Aorta (tissue), 5 donors: ENCODE data around the gene LMX1A. TPM values are rescaled to one million over a fixed set of nuclear protein-coding genes. Genes with fewer than 3 reads are reported as not detected.

Experiments
- ATAC-seq: fragments of 200-7000 bp; cut with Tn5 transposase; one replicate; pipeline ENCODE4 v1.9.1; 2022; ENCODE audit warnings: moderate library complexity; ENCODE audit not compliant: low FRiP score
- DNase-seq, 2 donors: peaks; one replicate each; pipeline ENCODE4 v3.0.0-alpha.2; 2020
- H3K27ac ChIP-seq, 2 donors: one replicate each; pipeline ENCODE4 v1.5.1; 2013; ENCODE audit warnings: low read length in 2 of 2, mild to moderate bottlenecking in 2 of 2, moderate library complexity in 2 of 2, control low read depth in 1 of 2, inconsistent platforms in 1 of 2, low read depth in 1 of 2
- H3K27me3 ChIP-seq, 2 donors: one replicate each; pipeline ENCODE4 v1.6.1; 2013; ENCODE audit warnings: control low read depth in 1 of 2, low read length in 1 of 2, mild to moderate bottlenecking in 1 of 2, moderate library complexity in 1 of 2; ENCODE audit not compliant: insufficient read depth in 2 of 2, control insufficient read depth in 1 of 2
- H3K36me3 ChIP-seq, 2 donors: one replicate each; pipeline ENCODE4 v1.6.1; 2013; ENCODE audit warnings: control low read depth in 1 of 2, low read length in 1 of 2, mild to moderate bottlenecking in 1 of 2; ENCODE audit not compliant: insufficient read depth in 2 of 2, control insufficient read depth in 1 of 2
- H3K4me1 ChIP-seq, 2 donors: one replicate each; pipeline ENCODE4 v1.6.1; 2013; ENCODE audit warnings: low read length in 2 of 2, control low read depth in 1 of 2, mild to moderate bottlenecking in 1 of 2, moderate library complexity in 1 of 2; ENCODE audit not compliant: insufficient read depth in 2 of 2, control insufficient read depth in 1 of 2
- H3K4me3 ChIP-seq, 2 donors: one replicate each; pipeline ENCODE4 v1.5.1; 2013; ENCODE audit warnings: low read length in 2 of 2, control low read depth in 1 of 2, mild to moderate bottlenecking in 1 of 2
- H3K9me3 ChIP-seq: one replicate; pipeline ENCODE4 v1.6.1; 2013; ENCODE audit warnings: mild to moderate bottlenecking, low read length; ENCODE audit not compliant: control insufficient read depth
- WGBS, 2 donors: extraction: QIAGEN DNeasy Blood & Tissue Kit; methylation state at CpG; one replicate each; pipeline ENCODE4 v1.1.7; 2013; 5-methylcytosine and 5-hydroxymethylcytosine counted together
- intact Hi-C, 2 donors: fragments of 100-400 bp; cut with DNase I; formaldehyde crosslinking; loops; one replicate each; pipeline versions ENCODE4 v1.14.2 to v1.15.0; 2022
- polyA plus RNA-seq, 2 donors: library from polyadenylated mRNA; stranded (reverse); fragments of 200-250 nt; gene quantifications; one replicate each; pipeline ENCODE4 v1.2.3, GENCODE V29; 2013
- total RNA-seq, 2 donors: library from RNA; stranded (reverse); fragmentation: NEBNext Ultra II Directional; extraction: Animal tissue kit (Norgen Biotek cat#: 25700); gene quantifications; one replicate each; pipeline ENCODE4 v1.2.1, GENCODE V29; 2021
- donor health status: healthy with polysubstance abuse.
- donor health status: Bipolar disorder and iron deficiency.
- donor health status: DM: no; HTN: no; CAD: no.
- donor health status: DM: no; HTN: no; CAD: no.
- donor health status: DM: yes; HTN: yes; CAD: no.

The LMX1A gene
- total and polyA plus RNA-seq, 4 donors, result 0.25 to 0.84 TPM; not detected in 2

GRCh38 chr1:165353731-165354671 lies 2.5 kb downstream of the LMX1A start:
- no peak overlapping the region for H3K4me3 ChIP-seq
- no peak for ATAC-seq
- WGBS, 2 donors, result 6 to 9% methylated on average over 52 of the region's 52 CpGs
- no peaks in the 10 kb centered on the region for H3K27me3 ChIP-seq
- H3K27ac ChIP-seq, result no peak overlapping the region
- no peaks in the 10 kb centered on the region for H3K4me1 ChIP-seq
- no peak for DNase-seq
- intact Hi-C loops, result no loop called here
- H3K9me3 ChIP-seq, result no peaks in the 10 kb centered on the region
- no peaks in the 10 kb centered on the region for H3K36me3 ChIP-seq

- intact Hi-C loops, result no loop called here
- H3K27me3 ChIP-seq, result no peaks in the 10 kb centered on the region
- H3K36me3 ChIP-seq, result no peaks in the 10 kb centered on the region
- no peak for ATAC-seq
- no peaks in the 10 kb centered on the region for H3K4me1 ChIP-seq
- H3K27ac ChIP-seq, result no peak overlapping the region
- DNase-seq, result no peak
- H3K4me3 ChIP-seq, result no peak overlapping the region
- WGBS, 2 donors, result 3 to 4% methylated on average over 59 of the region's 59 CpGs
- H3K9me3 ChIP-seq, result no peaks in the 10 kb centered on the region
These were observed 3.8 kb downstream of the LMX1A start for GRCh38 chr1:165352442-165353293.

GRCh38 chr1:165351863-165352441 lies 4.6 kb downstream of the LMX1A start:
- Histone ChIP-seq H3K36me3 (no peaks in the 10 kb centered on the region), H3K27me3 (no peaks in the 10 kb centered on the region), H3K9me3 (no peaks in the 10 kb centered on the region), H3K4me3 (no peak overlapping the region), H3K27ac (no peak overlapping the region), H3K4me1 (no peaks in the 10 kb centered on the region)
- intact Hi-C loops, result no loop called here
- 11 to 12% methylated on average over 20 of the region's 20 CpGs for WGBS, 2 donors
- DNase-seq (no peak), ATAC-seq (no peak)

GRCh38 chr1:165350840-165351239 lies 5.7 kb downstream of the LMX1A start:
- no peak overlapping the region for H3K27ac ChIP-seq
- ATAC-seq (no peak), DNase-seq (no peak)
- H3K36me3 ChIP-seq, result no peaks in the 10 kb centered on the region
- no peak overlapping the region for H3K4me3 ChIP-seq
- no peaks in the 10 kb centered on the region for H3K9me3 ChIP-seq
- H3K27me3 ChIP-seq, result no peaks in the 10 kb centered on the region
- no peaks in the 10 kb centered on the region for H3K4me1 ChIP-seq
- intact Hi-C loops, result no loop called here
- 12 to 15% methylated on average over 3 of the region's 3 CpGs for WGBS, 2 donors

GRCh38 chr1:165345502-165345901 lies 11.0 kb downstream of the LMX1A start:
- 56 to 61% methylated on average over 7 of the region's 7 CpGs for WGBS, 2 donors
- Histone ChIP-seq H3K9me3 (no peaks in the 10 kb centered on the region), H3K27ac (no peak overlapping the region), H3K36me3 (no peaks in the 10 kb centered on the region), H3K4me1 (no peaks in the 10 kb centered on the region), H3K27me3 (peaks cover 0 to 3% of the 10 kb centered on the region in 2 donors), H3K4me3 (no peak overlapping the region)
- intact Hi-C loops, result no loop called here
- DNase-seq (no peak), ATAC-seq (no peak)

- H3K4me1 ChIP-seq, result no peaks in the 10 kb centered on the region
- H3K36me3 ChIP-seq, result no peaks in the 10 kb centered on the region
- peaks cover 0 to 5% of the 10 kb centered on the region in 2 donors for H3K27me3 ChIP-seq
- intact Hi-C loops, result no loop called here
- WGBS, 2 donors, result 18 to 23% methylated on average over 3 of the region's 3 CpGs
- no peak for ATAC-seq
- H3K4me3 ChIP-seq, result no peak overlapping the region
- DNase-seq, result no peak
- H3K27ac ChIP-seq, result no peak overlapping the region
- H3K9me3 ChIP-seq, result no peaks in the 10 kb centered on the region
These were observed 11.8 kb downstream of the LMX1A start for GRCh38 chr1:165344736-165345135.

- no peak overlapping the region for H3K4me3 ChIP-seq
- DNase-seq (no peak), ATAC-seq (no peak)
- H3K36me3 ChIP-seq, result no peaks in the 10 kb centered on the region
- peaks cover 0 to 5% of the 10 kb centered on the region in 2 donors for H3K27me3 ChIP-seq
- no peaks in the 10 kb centered on the region for H3K4me1 ChIP-seq
- H3K9me3 ChIP-seq, result no peaks in the 10 kb centered on the region
- 18 to 31% methylated on average over 2 of the region's 2 CpGs for WGBS, 2 donors
- H3K27ac ChIP-seq, result no peak overlapping the region
- intact Hi-C loops, result no loop called here
These were observed 12.3 kb downstream of the LMX1A start for GRCh38 chr1:165344198-165344597.

GRCh38 chr1:165342587-165342986 lies 13.9 kb downstream of the LMX1A start:
- Histone ChIP-seq H3K4me1 (no peaks in the 10 kb centered on the region), H3K27me3 (peaks cover 0 to 5% of the 10 kb centered on the region in 2 donors), H3K27ac (no peak overlapping the region), H3K36me3 (no peaks in the 10 kb centered on the region), H3K9me3 (peaks cover 1% of the 10 kb centered on the region), H3K4me3 (no peak overlapping the region)
- intact Hi-C loops, result no loop called here
- DNase-seq (no peak), ATAC-seq (no peak)
- 59 to 60% methylated on average over 2 of the region's 2 CpGs for WGBS, 2 donors
